HepG2 (cell line): ENCODE data around the gene SCAPER. TPM values are rescaled to one million over a fixed set of nuclear protein-coding genes. Genes with fewer than 3 reads are reported as not detected.
A peak's percentile ranks its signal among the peaks of the same experiment; 100 is the strongest.

Source experiments
- ATF7 ChIP-seq, 2 experiments: fragments of 450-650 bp in 1 of 2; sonication (generic) in 1 of 2; formaldehyde crosslinking in 1 of 2; IDR thresholded peaks; 2 replicates each; pipeline versions ENCODE4 v1.4.0 to v1.6.1; 2016 to 2020; ENCODE audit warnings: antibody characterized with exemption in 1 of 2, mild to moderate bottlenecking in 1 of 2, missing genetic modification reagents in 1 of 2
- CCAR2 ChIP-seq: fragments of 200-400 bp; formaldehyde crosslinking; optimal IDR thresholded peaks from 2 replicates; pipeline ENCODE3; 2018; ENCODE audit warnings: low read depth, mild to moderate bottlenecking, low read length, moderate library complexity
- ELF4 ChIP-seq: sonication (generic); formaldehyde crosslinking; IDR thresholded peaks from 2 replicates; pipeline ENCODE4 v1.5.0; 2020; ENCODE audit warnings: missing genetic modification reagents, mild to moderate bottlenecking, moderate library complexity, borderline replicate concordance
- FOSL2 ChIP-seq: sonication (generic); formaldehyde crosslinking; IDR thresholded peaks from 2 replicates; pipeline ENCODE4 v1.4.0; 2020; ENCODE audit warnings: missing genetic modification reagents
- GPN1 ChIP-seq: sonication (generic); formaldehyde crosslinking; IDR thresholded peaks from 2 replicates; pipeline ENCODE4 v1.5.1; 2020; ENCODE audit warnings: missing genetic modification reagents, borderline replicate concordance
- HNRNPL ChIP-seq: fragments of 200-400 bp; formaldehyde crosslinking; IDR thresholded peaks from 2 replicates; pipeline ENCODE4 v1.6.1; 2017; ENCODE audit warnings: mild to moderate bottlenecking, low read depth, low read length
- HOXA7 ChIP-seq: sonication (generic); formaldehyde crosslinking; IDR thresholded peaks from 2 replicates; pipeline ENCODE4 v1.8.1; 2022; ENCODE audit warnings: mild to moderate bottlenecking, missing genetic modification reagents, moderate library complexity
- LRRFIP1 ChIP-seq: sonication (generic); formaldehyde crosslinking; conservative IDR thresholded peaks from 2 replicates; pipeline ENCODE4 v1.4.0; 2020; ENCODE audit warnings: missing genetic modification reagents
- MYC ChIP-seq: sonication (generic); formaldehyde crosslinking; IDR thresholded peaks from 2 replicates; pipeline ENCODE4 v1.9.0; 2021; ENCODE audit warnings: missing genetic modification reagents, borderline replicate concordance
- NFYC ChIP-seq: IDR thresholded peaks from 2 replicates; pipeline ENCODE4 v1.6.1; 2016; ENCODE audit warnings: missing genetic modification reagents, missing compliant biosample characterization
- PHF21A ChIP-seq: sonication (generic); formaldehyde crosslinking; IDR thresholded peaks from 2 replicates; pipeline ENCODE4 v1.5.0; 2020; ENCODE audit warnings: mild to moderate bottlenecking, missing genetic modification reagents
- POGZ ChIP-seq: sonication (generic); formaldehyde crosslinking; IDR thresholded peaks from 2 replicates; pipeline ENCODE4 v1.4.0; 2020; ENCODE audit warnings: mild to moderate bottlenecking, missing genetic modification reagents
- SAFB2 ChIP-seq: sonication (generic); formaldehyde crosslinking; IDR thresholded peaks from 2 replicates; pipeline ENCODE4 v1.5.1; 2020; ENCODE audit warnings: missing genetic modification reagents, low read depth, mild to moderate bottlenecking, borderline replicate concordance
- SALL1 ChIP-seq: sonication (generic); formaldehyde crosslinking; IDR thresholded peaks from 2 replicates; pipeline ENCODE4 v1.8.0; 2022; ENCODE audit warnings: mild to moderate bottlenecking, missing genetic modification reagents
- SP2 ChIP-seq: sonication (generic); formaldehyde crosslinking; IDR thresholded peaks from 2 replicates; pipeline ENCODE4 v1.5.1; 2020; ENCODE audit warnings: mild to moderate bottlenecking, missing genetic modification reagents
- TBX2 ChIP-seq: sonication (generic); formaldehyde crosslinking; IDR thresholded peaks from 2 replicates; pipeline ENCODE4 v1.5.0; 2020; ENCODE audit warnings: missing genetic modification reagents, mild to moderate bottlenecking, borderline replicate concordance
- THAP11 ChIP-seq: IDR thresholded peaks from 2 replicates; pipeline ENCODE4 v1.6.1; 2016; ENCODE audit warnings: missing biosample characterization, missing genetic modification reagents
- TMF1 ChIP-seq: sonication (generic); formaldehyde crosslinking; IDR thresholded peaks from 2 replicates; pipeline ENCODE4 v1.8.1; 2022; ENCODE audit warnings: low read depth, missing genetic modification reagents
- ZBTB2 ChIP-seq: sonication (generic); formaldehyde crosslinking; IDR thresholded peaks from 2 replicates; pipeline ENCODE4 v1.8.0; 2022; ENCODE audit warnings: low read depth, missing genetic modification reagents
- ZBTB46 ChIP-seq: sonication (generic); formaldehyde crosslinking; IDR thresholded peaks from 2 replicates; pipeline ENCODE4 v1.4.0; 2020; ENCODE audit warnings: mild to moderate bottlenecking, missing genetic modification reagents, borderline replicate concordance
- ZFP1 ChIP-seq: IDR thresholded peaks from 2 replicates; pipeline ENCODE4 v1.6.1; 2016
- ZNF589 ChIP-seq: sonication (generic); formaldehyde crosslinking; conservative IDR thresholded peaks from 2 replicates; pipeline ENCODE4 v1.8.0; 2022; ENCODE audit warnings: mild to moderate bottlenecking, moderate library complexity, missing genetic modification reagents
- ZNF816 ChIP-seq: sonication (generic); formaldehyde crosslinking; IDR thresholded peaks from 2 replicates; pipeline ENCODE4 v1.8.0; 2022; ENCODE audit warnings: missing genetic modification reagents, mild to moderate bottlenecking, borderline replicate concordance
- polyA plus RNA-seq, 8 experiments: library from polyadenylated mRNA; depleted of rRNA in 3 of 8; stranded (reverse) in 7 of 8; unstranded in 1 of 8; fragments of >200 nt; fragmentation: Illumina TruSeq in 4 of 8; extraction: Trizol in 4 of 8; gene quantifications; 2 replicates each; pipeline versions ENCODE4 v1.2.1 to v1.2.3, GENCODE V29; 2011 to 2016; ENCODE audit warnings: low read depth in 4 of 8, missing spikeins in 1 of 8, mixed read lengths in 1 of 8; ENCODE audit not compliant: insufficient read depth in 1 of 8
- total RNA-seq, 5 experiments: library from RNA; depleted of rRNA; stranded (reverse); fragments of >200 nt; fragmentation: Illumina TruSeq; extraction: Trizol; gene quantifications; 2 replicates each; pipeline ENCODE4 v1.2.3, GENCODE V29; 2016; ENCODE audit warnings: low read depth in 1 of 5
- TF ChIP-seq, protein P1 (sequence below): sonication (generic); formaldehyde crosslinking; conservative IDR thresholded peaks from 2 replicates; pipeline ENCODE4 v1.4.0; 2020; ENCODE audit warnings: missing genetic modification reagents

The SCAPER gene
- total and polyA plus RNA-seq, 2 of the 13 experiments (the other 11 are each of a cell fraction or from before 2014, with no cell fraction given) = 4.3 to 10.5 TPM

DNA sequence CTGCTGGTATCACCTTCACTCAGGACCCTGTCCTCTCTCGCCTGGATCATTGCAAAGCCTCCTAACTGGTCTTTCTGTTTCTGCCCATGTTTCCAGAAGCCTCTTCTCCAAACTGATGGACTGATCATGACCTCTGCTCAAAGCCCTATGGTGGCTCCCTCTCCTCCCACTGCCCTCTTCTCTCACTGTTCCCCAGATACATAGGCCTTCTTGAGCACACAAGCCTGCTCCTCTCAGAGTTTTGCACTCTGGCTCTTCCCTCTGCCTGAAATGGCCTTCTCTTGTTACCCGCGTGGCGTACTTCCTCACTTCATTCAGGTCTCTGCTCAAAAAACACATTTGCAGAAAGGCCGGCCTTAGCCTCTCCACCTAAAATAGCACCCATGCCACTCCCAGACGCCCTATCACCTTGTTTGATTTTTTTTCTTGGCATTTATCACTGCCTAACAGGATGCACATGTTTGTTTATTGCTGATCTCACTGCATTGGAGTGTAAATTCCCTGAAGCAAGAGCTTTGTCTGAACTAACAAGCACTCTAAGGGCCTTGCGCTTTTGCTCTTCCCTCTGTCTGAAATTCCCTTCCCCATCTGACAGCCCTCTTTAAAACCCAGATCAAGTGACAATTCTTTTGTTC lies 592.5 kb downstream of the SCAPER start (continued):
- TF ChIP-seq LRRFIP1 (CRISPR knock-in tag) (no peak), ZNF816 (CRISPR knock-in tag) (no peak), ZNF589 (CRISPR knock-in tag) (no peak), SP2 (CRISPR knock-in tag) (no peak), POGZ (CRISPR knock-in tag) (no peak), ELF4 (no peak), GPN1 (CRISPR knock-in tag) (no peak), TBX2 (CRISPR knock-in tag) (peak; percentile 18; the same call in 1 of the 2 replicates), SALL1 (CRISPR knock-in tag) (no peak), HNRNPL (no peak), FOSL2 (peak; percentile 84), THAP11 (CRISPR knock-in tag) (no peak), NFYC (CRISPR knock-in tag) (no peak), ZBTB46 (no peak), ZFP1 (CRISPR knock-in tag) (no peak), ZBTB2 (CRISPR knock-in tag) (no peak), SAFB2 (CRISPR knock-in tag) (no peak), TMF1 (CRISPR knock-in tag) (no peak), PHF21A (CRISPR knock-in tag) (no peak), HOXA7 (CRISPR knock-in tag) (no peak), ATF7 (IDR thresholded peaks at IDR 0.05) (no peak), ATF7 (CRISPR knock-in tag; IDR thresholded peaks at IDR 0.05) (no peak), CCAR2 (no peak), MYC (peak; percentile 19; the same call in 1 of the 2 replicates)
- TF ChIP-seq, protein P1, sequence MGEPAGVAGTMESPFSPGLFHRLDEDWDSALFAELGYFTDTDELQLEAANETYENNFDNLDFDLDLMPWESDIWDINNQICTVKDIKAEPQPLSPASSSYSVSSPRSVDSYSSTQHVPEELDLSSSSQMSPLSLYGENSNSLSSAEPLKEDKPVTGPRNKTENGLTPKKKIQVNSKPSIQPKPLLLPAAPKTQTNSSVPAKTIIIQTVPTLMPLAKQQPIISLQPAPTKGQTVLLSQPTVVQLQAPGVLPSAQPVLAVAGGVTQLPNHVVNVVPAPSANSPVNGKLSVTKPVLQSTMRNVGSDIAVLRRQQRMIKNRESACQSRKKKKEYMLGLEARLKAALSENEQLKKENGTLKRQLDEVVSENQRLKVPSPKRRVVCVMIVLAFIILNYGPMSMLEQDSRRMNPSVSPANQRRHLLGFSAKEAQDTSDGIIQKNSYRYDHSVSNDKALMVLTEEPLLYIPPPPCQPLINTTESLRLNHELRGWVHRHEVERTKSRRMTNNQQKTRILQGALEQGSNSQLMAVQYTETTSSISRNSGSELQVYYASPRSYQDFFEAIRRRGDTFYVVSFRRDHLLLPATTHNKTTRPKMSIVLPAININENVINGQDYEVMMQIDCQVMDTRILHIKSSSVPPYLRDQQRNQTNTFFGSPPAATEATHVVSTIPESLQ = no peak
